ENCODE results near the gene TMEM203. TPM values are rescaled to one million over a fixed set of nuclear protein-coding genes. Genes with fewer than 3 reads are reported as not detected.

TMEM203 gene
- total RNA-seq, 4 donors from 2014 or later, result 18.9 to 42.1 (median 28.7) TPM

- in situ Hi-C loops (cut with MboI; ENCODE audit: low pct_ligation_motif_present in 1 of 4, low pct_unique_long_range_greater_than_20kb in 1 of 4, low sequenced_read_pairs in 3 of 4) (no loop called here), intact Hi-C loops (cut with DNase I; ENCODE audit: low total_unique reads) (no loop called here)
- Histone ChIP-seq H3K9me3 (no peaks in the 10 kb centered on the region), H3K27me3 (no peaks in the 10 kb centered on the region), H3K36me3 (peaks cover 0 to 39% (median 17%) of the 10 kb centered on the region in 4 donors), H3K27ac (no peak overlapping the region), H3K4me3 (no peak overlapping the region), H3K4me1 (peaks cover 18 to 21% (median 19%) of the 10 kb centered on the region in 4 donors)
- no peak for DNase-seq
- TF ChIP-seq EP300 (IDR thresholded peaks at IDR 0.05; ENCODE audit: low read depth) (no peak), POLR2AphosphoS5 (IDR thresholded peaks at IDR 0.05) (no peak)
- WGBS, 2 donors (ENCODE audit: low coverage in 1 of 2), result 91% methylated on average over 9 of the region's 17 CpGs; no CpG with 5 or more reads in 1 of the 2 donors
These were observed 22.6 kb downstream of the TMEM203 start for GRCh38 chr9:137182836-137183235.

- WGBS, 2 donors (ENCODE audit: low coverage in 1 of 2), result 91% methylated on average over 22 of the region's 22 CpGs; no CpG with 5 or more reads in 1 of the 2 donors
- Histone ChIP-seq H3K4me3 (no peak overlapping the region), H3K27me3 (no peaks in the 10 kb centered on the region), H3K36me3 (peaks cover 0 to 39% (median 17%) of the 10 kb centered on the region in 4 donors), H3K9me3 (no peaks in the 10 kb centered on the region), H3K27ac (no peak overlapping the region), H3K4me1 (peaks cover 7 to 12% (median 9%) of the 10 kb centered on the region in 4 donors)
- intact Hi-C loops (cut with DNase I; ENCODE audit: low total_unique reads) (no loop called here), in situ Hi-C loops (cut with MboI; ENCODE audit: low pct_ligation_motif_present in 1 of 4, low pct_unique_long_range_greater_than_20kb in 1 of 4, low sequenced_read_pairs in 3 of 4) (no loop called here)
- DNase-seq, result no peak
- TF ChIP-seq POLR2AphosphoS5 (IDR thresholded peaks at IDR 0.05), result no peak
- TF ChIP-seq CTCF (IDR thresholded peaks at IDR 0.05), result no peak
- TF ChIP-seq POLR2A (IDR thresholded peaks at IDR 0.05), result no peak
- no peak for TF ChIP-seq EP300 (IDR thresholded peaks at IDR 0.05; ENCODE audit: low read depth)
These were observed 23.8 kb downstream of the TMEM203 start for GRCh38 chr9:137181680-137182079.

GRCh38 chr9:137180491-137180890, 25.0 kb downstream of the TMEM203 start:
- Histone ChIP-seq H3K9me3 (no peaks in the 10 kb centered on the region), H3K27me3 (no peaks in the 10 kb centered on the region), H3K4me3 (no peak overlapping the region), H3K36me3 (peaks cover 0 to 39% (median 17%) of the 10 kb centered on the region in 4 donors), H3K4me1 (peaks cover 0 to 4% (median 0%) of the 10 kb centered on the region in 4 donors), H3K27ac (no peak overlapping the region)
- intact Hi-C loops (cut with DNase I; ENCODE audit: low total_unique reads) (no loop called here), in situ Hi-C loops (cut with MboI; ENCODE audit: low pct_ligation_motif_present in 1 of 4, low pct_unique_long_range_greater_than_20kb in 1 of 4, low sequenced_read_pairs in 3 of 4) (no loop called here)
- TF ChIP-seq POLR2AphosphoS5 (IDR thresholded peaks at IDR 0.05) (no peak), POLR2A (IDR thresholded peaks at IDR 0.05) (no peak), EP300 (IDR thresholded peaks at IDR 0.05; ENCODE audit: low read depth) (no peak)
- WGBS, 2 donors (ENCODE audit: low coverage in 1 of 2), result 97% methylated on average over 17 of the region's 20 CpGs; no CpG with 5 or more reads in 1 of the 2 donors
- no peak for DNase-seq

- peaks cover 0 to 4% (median 2%) of the 10 kb centered on the region in 4 donors for H3K4me1 ChIP-seq
- H3K9me3 ChIP-seq, result no peaks in the 10 kb centered on the region
- no peak overlapping the region for H3K27ac ChIP-seq
- in situ Hi-C loops (cut with MboI; ENCODE audit: low pct_ligation_motif_present in 1 of 4, low pct_unique_long_range_greater_than_20kb in 1 of 4, low sequenced_read_pairs in 3 of 4) (no loop called here), intact Hi-C loops (cut with DNase I; ENCODE audit: low total_unique reads) (no loop called here)
- peaks cover 5% of the 10 kb centered on the region for H3K27me3 ChIP-seq
- H3K4me3 ChIP-seq, result no peak overlapping the region
- TF ChIP-seq CTCF (IDR thresholded peaks at IDR 0.05) (no peak), EP300 (IDR thresholded peaks at IDR 0.05; ENCODE audit: low read depth) (no peak), POLR2AphosphoS5 (IDR thresholded peaks at IDR 0.05) (no peak), POLR2A (IDR thresholded peaks at IDR 0.05) (no peak)
- DNase-seq, result no peak
- H3K36me3 ChIP-seq, result peaks cover 0 to 39% (median 17%) of the 10 kb centered on the region in 4 donors
- 69% methylated on average over 4 of the region's 17 CpGs; no CpG with 5 or more reads in 1 of the 2 donors for WGBS, 2 donors (ENCODE audit: low coverage in 1 of 2)
These were observed 25.7 kb downstream of the TMEM203 start for GRCh38 chr9:137179761-137180160.

- no peak for TF ChIP-seq POLR2AphosphoS5 (IDR thresholded peaks at IDR 0.05)
- TF ChIP-seq POLR2A (IDR thresholded peaks at IDR 0.05), result no peak
- TF ChIP-seq EP300 (IDR thresholded peaks at IDR 0.05; ENCODE audit: low read depth), result no peak
- DNase-seq, result no peak
- peaks cover 10% of the 10 kb centered on the region for H3K27me3 ChIP-seq
- in situ Hi-C loops (cut with MboI; ENCODE audit: low pct_ligation_motif_present in 1 of 4, low pct_unique_long_range_greater_than_20kb in 1 of 4, low sequenced_read_pairs in 3 of 4), result no loop called here
- H3K4me3 ChIP-seq, result no peak overlapping the region
- intact Hi-C loops (cut with DNase I; ENCODE audit: low total_unique reads), result no loop called here
- peaks cover 0 to 39% (median 17%) of the 10 kb centered on the region in 4 donors for H3K36me3 ChIP-seq
- H3K4me1 ChIP-seq, result peaks cover 0 to 8% (median 4%) of the 10 kb centered on the region in 4 donors
- 95% methylated on average over 19 of the region's 19 CpGs; no CpG with 5 or more reads in 1 of the 2 donors for WGBS, 2 donors (ENCODE audit: low coverage in 1 of 2)
- no peaks in the 10 kb centered on the region for H3K9me3 ChIP-seq
- H3K27ac ChIP-seq, result no peak overlapping the region
These were observed 26.4 kb downstream of the TMEM203 start for GRCh38 chr9:137178939-137179630.
